Glutamatergic neuron (in vitro differentiated cells): ENCODE data around the gene KRTAP5-1. TPM values are rescaled to one million over a fixed set of nuclear protein-coding genes. Genes with fewer than 3 reads are reported as not detected.
"Not testable (repeated sequence)": the region's sequence is repeated elsewhere in the genome, so short reads cannot be mapped to it uniquely, and the experiment has no call there.

ENCODE experiments used
- DNase-seq: peaks from one replicate; pipeline ENCODE4 v3.0.0; 2022
- H3K27ac Mint-ChIP-seq: one replicate; pipeline ENCODE4 v1.8.0; 2020; ENCODE audit warnings: mild to moderate bottlenecking, mixed read lengths, inconsistent platforms; ENCODE audit not compliant: unreplicated experiment
- H3K27me3 Mint-ChIP-seq: one replicate; pipeline ENCODE4 v1.8.0; 2020; ENCODE audit warnings: mild to moderate bottlenecking, moderate library complexity, mixed read lengths, inconsistent platforms; ENCODE audit not compliant: unreplicated experiment
- H3K36me3 Mint-ChIP-seq: one replicate; pipeline ENCODE4 v1.8.0; 2020; ENCODE audit warnings: mild to moderate bottlenecking, mixed read lengths, inconsistent platforms; ENCODE audit not compliant: unreplicated experiment
- H3K4me1 Mint-ChIP-seq: one replicate; pipeline ENCODE4 v1.8.0; 2020; ENCODE audit warnings: mild to moderate bottlenecking, low read depth, mixed read lengths, inconsistent platforms; ENCODE audit not compliant: unreplicated experiment
- H3K4me3 Mint-ChIP-seq: one replicate; pipeline ENCODE4 v1.8.0; 2020; ENCODE audit warnings: mild to moderate bottlenecking, mixed read lengths, inconsistent platforms; ENCODE audit not compliant: unreplicated experiment
- H3K9me3 Mint-ChIP-seq: one replicate; pipeline ENCODE4 v1.8.0; 2020; ENCODE audit warnings: mild to moderate bottlenecking, moderate library complexity, mixed read lengths, inconsistent platforms; ENCODE audit not compliant: unreplicated experiment
- CTCF ChIP-seq: fragments of 200-600 bp; sonication (generic); IDR thresholded peaks from one replicate; pipeline ENCODE4 v1.5.0; 2021; ENCODE audit not compliant: partially characterized antibody, unreplicated experiment
- total RNA-seq: library from RNA; stranded (reverse); fragmentation: NEBNext Ultra II Directional; extraction: Animal tissue kit (Norgen Biotek cat#: 25700); gene quantifications from one replicate; pipeline ENCODE4 v1.2.1, GENCODE V29; 2021; ENCODE audit not compliant: unreplicated experiment

KRTAP5-1 gene
- total RNA-seq, 1 donor from 2014 or later = not detected

GRCh38 chr11:1597994-1598380, 12.9 kb upstream of the KRTAP5-1 start, which contains the start of gene KRTAP5-2:
Gene KRTAP5-2 (minus strand): TSS chr11:1598294. CDS start chr11:1598250, 44 bp downstream.
- Mint-ChIP-seq H3K9me3 (peaks cover 12% of the 10 kb centered on the region), H3K4me3 (no peak within 1 kb of the TSS), H3K27ac (no peak within 1 kb of the TSS), H3K27me3 (peaks cover 9% of the 10 kb centered on the region), H3K4me1 (no peaks in the 10 kb centered on the region), H3K36me3 (peaks cover 14% of the 10 kb centered on the region)
- no peak for TF ChIP-seq CTCF
- DNase-seq = no peak

- Mint-ChIP-seq H3K27ac (no peak overlapping the region), H3K36me3 (peaks cover 14% of the 10 kb centered on the region), H3K9me3 (peaks cover 11% of the 10 kb centered on the region), H3K4me3 (no peak overlapping the region), H3K27me3 (peaks cover 9% of the 10 kb centered on the region), H3K4me1 (no peaks in the 10 kb centered on the region)
- no peak for TF ChIP-seq CTCF
- no peak for DNase-seq
Measured at GRCh38 chr11:1597331-1597993, 12.4 kb upstream of the KRTAP5-1 start.

- H3K4me1 Mint-ChIP-seq, H3K9me3 Mint-ChIP-seq, H3K27me3 Mint-ChIP-seq, DNase-seq, H3K4me3 Mint-ChIP-seq: not testable (repeated sequence)
- peaks cover 14% of the 10 kb centered on the region for H3K36me3 Mint-ChIP-seq
- peak overlapping the region; percentile 7 for H3K27ac Mint-ChIP-seq
Measured at GRCh38 chr11:1596576-1597121, 11.6 kb upstream of the KRTAP5-1 start.

GRCh38 chr11:1595994-1596575, 11.0 kb upstream of the KRTAP5-1 start:
- not testable (repeated sequence) for DNase-seq, H3K27me3 Mint-ChIP-seq, H3K9me3 Mint-ChIP-seq, H3K4me1 Mint-ChIP-seq, H3K4me3 Mint-ChIP-seq
- H3K27ac Mint-ChIP-seq = peak overlapping the region; percentile 7
- peaks cover 14% of the 10 kb centered on the region for H3K36me3 Mint-ChIP-seq

- no peak for DNase-seq
- Mint-ChIP-seq H3K36me3 (peaks cover 11% of the 10 kb centered on the region), H3K4me3 (no peak overlapping the region), H3K9me3 (peaks cover 2% of the 10 kb centered on the region), H3K27ac (no peak overlapping the region), H3K4me1 (peaks cover 9% of the 10 kb centered on the region), H3K27me3 (peaks cover 7% of the 10 kb centered on the region)
- no peak for TF ChIP-seq CTCF
Measured at GRCh38 chr11:1592628-1593027, 7.5 kb upstream of the KRTAP5-1 start.

GRCh38 chr11:1589996-1590395, 4.9 kb upstream of the KRTAP5-1 start:
- Mint-ChIP-seq H3K36me3 (peaks cover 4% of the 10 kb centered on the region), H3K4me1 (peaks cover 13% of the 10 kb centered on the region), H3K4me3 (no peak overlapping the region), H3K27ac (no peak overlapping the region), H3K27me3 (peaks cover 3% of the 10 kb centered on the region), H3K9me3 (no peaks in the 10 kb centered on the region)
- DNase-seq = no peak
- TF ChIP-seq CTCF = no peak

- DNase-seq, H3K9me3 Mint-ChIP-seq, H3K27me3 Mint-ChIP-seq, H3K36me3 Mint-ChIP-seq, H3K27ac Mint-ChIP-seq: not testable (repeated sequence)
- peak overlapping the region; percentile 50 for H3K4me3 Mint-ChIP-seq
- peaks cover 13% of the 10 kb centered on the region for H3K4me1 Mint-ChIP-seq
Measured at GRCh38 chr11:1589191-1589963, 4.3 kb upstream of the KRTAP5-1 start.
